DMS53 (cell line): ENCODE measurements around the gene GPT2.

Experiments used
- DNase-seq: peaks from one replicate; lab custom pipeline; 2025; lab: John Stamatoyannopoulos, UW

Gene GPT2

GRCh38 chr16:46883690-46884512 is at the start of gene GPT2:
TSS of gene GPT2 (plus strand) at chr16:46884362. CDS start at chr16:46884716, 354 bp downstream.
- DNase-seq, result peak; percentile 99

GRCh38 chr16:46836534-46837530 is 47.3 kb upstream of the GPT2 start:
- peak; percentile 95 for DNase-seq

- DNase-seq, result no peak
Measured at GRCh38 chr16:46839986-46840443, 44.1 kb upstream of the GPT2 start.

- DNase-seq, result no peak
Measured at GRCh38 chr16:46842192-46842895, 41.8 kb upstream of the GPT2 start.

GRCh38 chr16:46843898-46844642 is 40.1 kb upstream of the GPT2 start:
- DNase-seq, result peak; percentile 74

GRCh38 chr16:46844771-46845170 is 39.4 kb upstream of the GPT2 start:
- DNase-seq, result peak; percentile 25

GRCh38 chr16:46845952-46846351 is 38.2 kb upstream of the GPT2 start:
- no peak for DNase-seq

GRCh38 chr16:46848768-46849764 is 35.1 kb upstream of the GPT2 start:
- no peak for DNase-seq

- DNase-seq, result no peak
Measured at GRCh38 chr16:46850619-46851555, 33.3 kb upstream of the GPT2 start.

- no peak for DNase-seq
Measured at GRCh38 chr16:46852130-46852529, 32.0 kb upstream of the GPT2 start.

- peak; percentile 91 for DNase-seq
Measured at GRCh38 chr16:46853713-46854443, 30.3 kb upstream of the GPT2 start.

GRCh38 chr16:46854846-46855245 is 29.3 kb upstream of the GPT2 start:
- DNase-seq, result no peak

GRCh38 chr16:46855389-46855788 is 28.8 kb upstream of the GPT2 start:
- no peak for DNase-seq

- DNase-seq, result peak; percentile 88
Measured at GRCh38 chr16:46857368-46857945, 26.7 kb upstream of the GPT2 start.

GRCh38 chr16:46858151-46858550 is 26.0 kb upstream of the GPT2 start:
- no peak for DNase-seq

- DNase-seq, result peak; percentile 59
Measured at GRCh38 chr16:46859719-46860152, 24.4 kb upstream of the GPT2 start.

- no peak for DNase-seq
Measured at GRCh38 chr16:46862555-46863447, 21.4 kb upstream of the GPT2 start.
